GM19240 (cell line): ENCODE results near the gene P3H2.

Experiments used
- DNase-seq: peaks from one replicate; pipeline ENCODE4 v3.0.0; 2011; ENCODE audit warnings: low spot score; ENCODE audit not compliant: insufficient read length

P3H2 gene

DNA sequence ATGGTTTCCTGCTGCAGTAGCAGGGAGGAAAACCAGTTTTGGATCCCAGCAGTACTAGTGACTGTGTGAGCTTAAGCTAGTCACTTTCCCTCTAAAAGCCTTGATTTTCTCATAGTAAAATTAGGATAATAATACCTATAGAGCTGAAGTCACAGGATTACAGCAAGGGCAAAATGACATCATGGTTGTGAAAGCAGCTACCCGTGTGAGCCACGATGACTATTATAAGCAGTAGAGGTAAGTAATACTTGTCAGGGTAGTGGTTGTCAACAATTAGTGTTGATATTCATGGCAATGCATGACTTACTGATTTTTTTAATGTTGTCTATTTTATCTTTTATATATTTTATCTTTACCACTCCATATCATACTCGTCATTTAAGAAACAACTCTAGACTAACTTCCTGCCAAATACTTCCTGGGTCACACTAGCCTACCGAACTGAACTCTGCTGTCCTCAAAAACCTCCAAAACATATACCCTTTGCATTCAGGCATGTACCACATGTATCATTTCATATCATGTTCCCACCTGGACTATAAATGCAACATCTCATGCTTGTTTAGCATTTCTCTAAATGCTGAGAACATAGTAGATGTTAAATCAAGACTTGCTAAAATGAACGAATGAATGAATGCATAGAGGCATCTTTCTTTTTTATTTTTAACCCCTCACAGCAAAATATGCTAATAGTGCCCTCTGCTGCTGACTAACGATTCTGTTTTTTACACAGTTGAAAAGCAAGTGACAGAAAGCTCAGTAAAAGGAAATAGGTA lies 172.6 kb downstream of the P3H2 start:
- DNase-seq = no peak

- no peak for DNase-seq
These were observed 173.6 kb downstream of the P3H2 start for GRCh38 chr3:189947068-189947467.

GRCh38 chr3:189945935-189946709 lies 174.6 kb downstream of the P3H2 start:
- DNase-seq = no peak

DNA sequence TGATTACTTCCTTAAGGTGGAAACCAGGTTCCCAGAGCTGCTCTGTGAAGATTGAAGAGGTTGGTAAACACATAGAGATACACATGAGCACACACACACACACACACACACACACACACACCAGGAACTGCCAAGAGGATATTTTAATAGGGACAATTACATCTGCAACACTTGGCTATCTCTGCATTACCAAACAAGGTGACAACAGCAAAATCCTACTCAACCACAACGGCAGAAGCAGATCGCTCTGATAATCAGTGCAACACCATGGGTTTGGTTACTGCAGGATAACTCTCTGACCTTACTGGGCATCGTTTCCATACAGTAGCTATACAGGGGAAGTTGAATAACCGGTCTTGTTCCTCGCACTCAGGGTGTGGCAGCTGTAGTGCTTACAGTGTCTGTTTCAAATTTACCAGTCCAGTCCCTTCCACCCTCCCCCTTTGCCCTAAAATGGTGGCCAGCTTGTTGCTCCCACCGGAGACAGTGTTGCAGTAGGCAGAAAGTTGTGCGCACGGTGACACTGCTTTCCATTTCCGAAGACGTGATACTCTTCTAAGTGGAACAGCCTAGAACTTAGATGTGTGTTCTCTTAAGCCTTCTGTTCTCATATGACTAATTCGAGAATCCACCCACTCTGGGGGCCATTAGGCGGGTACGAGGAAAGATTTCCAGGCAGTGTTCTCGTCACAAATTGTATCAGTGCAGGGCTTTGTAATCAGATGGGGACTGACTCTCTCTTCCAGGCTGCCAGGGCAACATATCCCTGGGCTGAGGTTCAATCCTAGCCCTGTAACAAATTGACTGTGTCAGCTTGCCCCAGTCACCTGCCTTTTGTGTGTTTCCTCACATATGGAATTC lies 176.2 kb downstream of the P3H2 start:
- no peak for DNase-seq

DNA sequence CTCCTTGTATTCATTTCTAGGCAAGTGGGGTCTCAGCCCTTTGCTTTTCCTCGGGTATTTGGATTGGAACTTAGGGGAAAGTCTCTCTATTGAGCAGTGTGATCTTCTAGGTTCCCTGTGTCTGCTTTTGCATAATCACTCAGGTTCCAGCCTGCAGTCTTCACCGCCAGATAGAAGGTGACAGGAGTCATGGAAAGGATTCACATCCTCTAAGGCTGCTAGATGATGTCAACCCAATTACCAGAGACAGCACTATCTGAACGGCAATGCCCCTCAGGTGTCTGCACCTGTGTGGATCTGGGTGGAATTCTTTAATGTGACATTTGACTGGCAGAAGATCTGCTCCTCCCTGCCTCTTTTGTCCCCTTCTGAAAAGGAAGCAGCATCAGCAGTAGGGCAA lies 177.7 kb downstream of the P3H2 start:
- DNase-seq = no peak

DNA sequence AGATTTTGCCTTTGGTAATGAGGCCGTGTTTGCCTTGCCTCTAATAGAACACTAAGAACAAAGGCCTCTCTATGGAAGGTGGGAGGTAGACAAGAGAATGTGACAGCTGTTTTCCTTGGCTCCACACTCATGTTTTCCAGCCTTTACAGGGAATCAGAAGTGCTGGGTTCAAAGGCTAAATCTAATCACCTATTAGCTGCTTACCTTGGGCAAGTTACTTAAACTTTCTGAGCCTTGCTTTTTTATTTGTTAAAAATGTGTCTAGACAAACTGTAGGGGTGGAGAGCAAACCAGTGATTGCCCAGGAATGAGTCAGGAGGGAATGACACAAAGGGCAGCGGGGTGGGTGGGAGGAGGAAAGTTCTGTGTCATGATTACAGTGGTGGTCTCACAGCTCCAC lies 179.0 kb downstream of the P3H2 start:
- no peak for DNase-seq

DNA sequence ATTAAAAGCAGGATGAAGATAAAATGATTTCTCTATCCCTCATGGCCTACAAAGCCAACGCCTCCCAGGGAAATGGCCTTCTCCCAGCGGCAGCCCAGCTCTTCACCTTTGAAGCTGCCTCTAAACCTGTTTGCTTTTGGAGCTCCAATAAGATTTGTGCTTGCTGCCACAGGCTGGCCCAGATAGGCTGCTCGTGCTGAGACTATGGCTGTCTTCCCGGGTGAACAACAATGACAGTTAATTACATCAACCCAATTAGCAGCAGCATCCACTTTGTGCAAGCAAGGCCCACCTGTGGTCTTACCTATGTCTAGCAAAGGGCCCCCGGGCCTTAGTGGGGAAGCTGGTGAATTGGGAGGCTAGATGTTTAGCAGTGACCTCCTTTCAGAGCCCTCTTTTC lies 179.6 kb downstream of the P3H2 start:
- DNase-seq = no peak

DNA sequence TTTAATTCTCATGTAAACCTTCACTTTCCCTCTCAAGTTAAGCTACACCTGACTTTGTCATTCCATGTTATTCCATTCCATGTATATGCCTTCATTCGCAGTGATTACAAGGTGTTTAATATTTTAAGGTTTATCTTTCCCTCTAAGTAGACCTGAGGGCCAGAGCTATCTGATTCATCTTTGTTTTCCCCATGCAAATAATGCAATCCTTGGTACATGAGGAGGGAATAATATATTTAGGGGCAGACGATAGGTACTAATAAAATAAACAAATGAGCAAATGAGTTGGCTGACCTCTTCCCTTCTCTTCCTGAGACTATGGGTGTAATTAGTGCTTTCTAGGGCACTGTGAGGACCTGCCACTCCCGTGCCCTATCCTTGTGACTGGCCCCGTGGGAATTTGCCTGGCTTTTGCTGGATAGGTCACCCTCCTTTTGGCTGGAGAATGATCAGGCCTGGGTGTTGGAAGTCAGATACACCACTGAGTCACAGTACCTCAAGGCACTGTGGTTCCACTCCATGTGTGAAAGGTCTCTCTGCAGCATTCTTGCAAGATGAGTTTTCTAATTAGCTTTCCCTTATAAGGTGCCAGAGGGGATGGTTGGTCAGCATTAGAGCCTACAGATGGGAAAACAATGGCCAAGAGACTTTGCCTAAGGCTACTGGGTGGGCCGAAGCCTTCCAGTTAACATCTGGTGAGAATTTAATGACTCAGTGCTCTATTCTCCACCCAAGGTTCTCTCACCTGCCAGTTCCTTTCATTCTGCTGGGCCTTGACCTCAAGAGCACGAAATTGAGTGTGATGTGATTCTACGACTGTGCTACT lies 183.2 kb downstream of the P3H2 start:
- no peak for DNase-seq

DNA sequence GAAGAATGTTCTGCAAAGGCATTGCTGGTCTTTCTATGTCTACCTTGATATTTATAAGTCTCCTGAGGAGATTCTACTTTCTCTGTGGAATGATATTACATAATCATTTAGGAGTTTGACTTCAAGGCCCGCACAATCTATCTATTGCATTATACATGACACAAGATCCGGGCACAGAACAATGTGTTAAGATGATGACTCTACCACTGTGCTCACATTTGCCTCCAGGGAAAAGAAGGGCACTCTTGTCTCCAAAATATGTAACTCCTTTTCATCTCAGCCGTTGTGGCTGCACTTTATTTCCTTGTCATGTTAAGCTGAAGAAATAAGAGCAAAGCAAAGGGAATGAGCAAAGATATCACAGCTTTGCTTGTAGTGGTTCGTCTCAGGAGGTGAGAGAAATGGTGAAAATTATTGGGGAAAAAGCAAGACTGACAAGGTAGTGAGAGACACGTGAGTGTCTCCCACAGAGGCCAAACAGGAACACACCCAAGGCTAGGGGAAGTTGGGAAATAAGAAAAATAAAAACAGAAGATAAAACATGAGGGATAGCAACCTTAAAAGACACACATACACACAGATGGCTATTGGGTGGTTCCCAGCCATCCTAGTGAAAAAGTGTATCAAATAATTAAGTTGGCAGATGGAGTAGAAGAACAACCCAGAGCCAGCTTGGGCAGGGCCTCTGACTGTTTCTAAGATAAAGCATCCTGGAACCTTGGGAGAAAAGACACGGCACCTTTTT lies 184.3 kb downstream of the P3H2 start:
- DNase-seq = no peak

GRCh38 chr3:189927975-189928895 lies 192.5 kb downstream of the P3H2 start:
- DNase-seq = no peak

- DNase-seq = no peak
These were observed 198.9 kb downstream of the P3H2 start for GRCh38 chr3:189921770-189922169.

- no peak for DNase-seq
These were observed 205.9 kb downstream of the P3H2 start for GRCh38 chr3:189914799-189915198.

DNA sequence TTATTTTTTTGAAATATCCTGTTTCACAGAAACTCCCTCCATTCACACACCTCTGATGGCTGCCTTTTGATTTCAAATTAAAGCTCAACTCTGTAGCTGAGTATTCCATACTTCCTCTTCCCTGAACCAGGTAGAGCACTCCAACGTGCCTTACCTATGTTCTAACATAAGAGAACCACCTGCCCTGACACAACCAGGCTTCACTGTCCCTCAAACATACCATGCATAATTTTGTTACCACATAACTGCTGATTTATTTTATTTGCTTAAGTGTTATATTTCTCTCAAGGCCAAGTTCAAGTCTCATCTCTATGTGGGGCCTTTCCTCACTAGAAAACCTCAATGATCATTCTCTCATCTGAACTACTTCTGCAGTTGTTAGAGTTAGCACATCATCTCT lies 209.7 kb downstream of the P3H2 start:
- no peak for DNase-seq

- DNase-seq = no peak
These were observed 211.1 kb downstream of the P3H2 start for GRCh38 chr3:189909573-189909972.

GRCh38 chr3:189909139-189909538 lies 211.6 kb downstream of the P3H2 start:
- DNase-seq = no peak

- no peak for DNase-seq
These were observed 212.1 kb downstream of the P3H2 start for GRCh38 chr3:189908646-189909045.

DNA sequence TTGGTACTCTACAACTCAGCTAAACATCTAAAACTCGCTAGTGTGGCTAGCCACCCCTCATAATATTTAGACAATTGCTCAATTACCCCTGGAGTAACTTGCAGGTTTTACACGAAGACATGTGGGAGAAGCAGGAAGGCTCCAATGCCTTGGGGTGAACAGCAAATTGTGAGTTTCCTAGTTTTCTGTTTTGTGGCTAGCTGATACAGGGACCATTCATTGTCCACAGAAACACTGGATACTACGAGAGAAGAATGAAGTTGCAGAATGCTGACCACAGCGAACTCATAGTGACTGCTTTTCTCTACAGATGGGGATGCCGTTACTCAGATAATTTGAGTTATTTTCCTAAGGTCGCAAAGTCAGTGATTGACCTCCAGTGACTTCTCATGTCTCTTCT lies 212.9 kb downstream of the P3H2 start:
- DNase-seq = no peak
